Measurements from ENCODE around the gene CRYBG1. TPM values are rescaled to one million over a fixed set of nuclear protein-coding genes. Genes with fewer than 3 reads are reported as not detected.

The CRYBG1 gene
- total and polyA plus RNA-seq, 2 donors (not counting 3 experiments of a cell fraction or from before 2014, with no cell fraction given) = 4.1 to 30.1 TPM

GRCh38 chr6:106422534-106422933 is 62.0 kb downstream of the CRYBG1 start:
- CTCF ChIA-PET = interaction anchor here (1.6 kb wide), 1 partner anchor 557 kb away, joined by 3 read pairs; no protein-coding TSS in a partner anchor
- DNase-seq (ENCODE audit: low read depth, low spot score) = no peak
- H3K9ac ChIP-seq (replicated peaks; ENCODE audit: extremely low read depth, insufficient read depth, low read length) = no peak overlapping the region
- H3K27ac ChIP-seq (ENCODE audit: insufficient read depth, low read depth, low read length) = no peak overlapping the region
- TF ChIP-seq, protein P1, sequence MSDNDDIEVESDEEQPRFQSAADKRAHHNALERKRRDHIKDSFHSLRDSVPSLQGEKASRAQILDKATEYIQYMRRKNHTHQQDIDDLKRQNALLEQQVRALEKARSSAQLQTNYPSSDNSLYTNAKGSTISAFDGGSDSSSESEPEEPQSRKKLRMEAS (IDR thresholded peaks at IDR 0.05; ENCODE audit: insufficient read depth, insufficient read length) = no peak
- TF ChIP-seq FOS (IDR thresholded peaks at IDR 0.05; ENCODE audit: borderline replicate concordance, insufficient read depth, low read length) (no peak), MYC (IDR thresholded peaks at IDR 0.05; ENCODE audit: low read depth, low read length) (no peak), POLR2A (IDR thresholded peaks at IDR 0.05; ENCODE audit: low read depth, low read length) (no peak), POLR2AphosphoS5 (IDR thresholded peaks at IDR 0.05; ENCODE audit: insufficient read depth, low read depth, low read length) (no peak), GATA2 (IDR thresholded peaks at IDR 0.05; ENCODE audit: insufficient read depth, insufficient read length, low read depth, low read length) (no peak), EZH2 (IDR thresholded peaks at IDR 0.05; ENCODE audit: borderline replicate concordance, low read depth, low read length, severe bottlenecking) (no peak), JUN (IDR thresholded peaks at IDR 0.05; ENCODE audit: borderline replicate concordance, insufficient read depth, insufficient read length, low read depth) (no peak)
- TF ChIP-seq, protein P2, sequence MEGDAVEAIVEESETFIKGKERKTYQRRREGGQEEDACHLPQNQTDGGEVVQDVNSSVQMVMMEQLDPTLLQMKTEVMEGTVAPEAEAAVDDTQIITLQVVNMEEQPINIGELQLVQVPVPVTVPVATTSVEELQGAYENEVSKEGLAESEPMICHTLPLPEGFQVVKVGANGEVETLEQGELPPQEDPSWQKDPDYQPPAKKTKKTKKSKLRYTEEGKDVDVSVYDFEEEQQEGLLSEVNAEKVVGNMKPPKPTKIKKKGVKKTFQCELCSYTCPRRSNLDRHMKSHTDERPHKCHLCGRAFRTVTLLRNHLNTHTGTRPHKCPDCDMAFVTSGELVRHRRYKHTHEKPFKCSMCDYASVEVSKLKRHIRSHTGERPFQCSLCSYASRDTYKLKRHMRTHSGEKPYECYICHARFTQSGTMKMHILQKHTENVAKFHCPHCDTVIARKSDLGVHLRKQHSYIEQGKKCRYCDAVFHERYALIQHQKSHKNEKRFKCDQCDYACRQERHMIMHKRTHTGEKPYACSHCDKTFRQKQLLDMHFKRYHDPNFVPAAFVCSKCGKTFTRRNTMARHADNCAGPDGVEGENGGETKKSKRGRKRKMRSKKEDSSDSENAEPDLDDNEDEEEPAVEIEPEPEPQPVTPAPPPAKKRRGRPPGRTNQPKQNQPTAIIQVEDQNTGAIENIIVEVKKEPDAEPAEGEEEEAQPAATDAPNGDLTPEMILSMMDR (IDR thresholded peaks at IDR 0.05; ENCODE audit: extremely low read depth in 1 of 2, insufficient read depth in 1 of 2, low read depth in 1 of 2, low read length in 2 of 2) = no peak
- dilution Hi-C loops (cut with MboI; ENCODE audit: extremely low pct_ligation_motif_present, low sequenced_read_pairs) (no loop called here), intact Hi-C loops (cut with micrococcal nuclease) (no loop called here)
- H2AFZ ChIP-seq (ENCODE audit: low read depth, low read length) = no peak overlapping the region
- no peaks in the 10 kb centered on the region for H3K4me1 ChIP-seq (ENCODE audit: control insufficient read depth, extremely low read depth, insufficient read depth, low read length)
- H3K9me1 ChIP-seq (replicated peaks; ENCODE audit: control insufficient read depth, extremely low read depth, insufficient read depth, low read length) = no peaks in the 10 kb centered on the region
- FAIRE-seq = no peak
- H4K20me1 ChIP-seq (replicated peaks; ENCODE audit: control insufficient read depth, extremely low read depth, insufficient read depth, low read length) = no peaks in the 10 kb centered on the region
- H3K79me2 ChIP-seq (ENCODE audit: control insufficient read depth, insufficient read depth, low read length) = no peaks in the 10 kb centered on the region
- POLR2A ChIA-PET = no interaction called here
- peaks cover 2 to 5% of the 10 kb centered on the region in 2 experiments for H3K27me3 ChIP-seq (ENCODE audit: control insufficient read depth in 2 of 2, insufficient read depth in 2 of 2, low read length in 2 of 2)
- no peak overlapping the region for H3K4me2 ChIP-seq (ENCODE audit: insufficient read depth, low read length)
- H3K9me3 ChIP-seq (replicated peaks; ENCODE audit: control insufficient read depth, insufficient read depth, low read length) = no peaks in the 10 kb centered on the region
- H3K4me3 ChIP-seq (replicated peaks in 1 of 3; ENCODE audit: insufficient read depth in 1 of 3, low read depth in 1 of 3, low read length in 3 of 3) = no peak overlapping the region
- H3K36me3 ChIP-seq (ENCODE audit: control insufficient read depth in 2 of 2, extremely low read depth in 1 of 2, insufficient read depth in 2 of 2, low read length in 2 of 2) = no peaks in the 10 kb centered on the region
- BruUV-seq (replicated peaks) = no TSS peak
